Vagina (tissue), 2 donors: ENCODE data around the gene ZMAT5.

Source experiments
- POLR2A ChIP-seq, 2 donors: fragments of 450-650 bp; IDR thresholded peaks; one replicate each; pipeline ENCODE4 v1.6.1; 2017; ENCODE audit warnings: antibody characterized with exemption in 2 of 2, mild to moderate bottlenecking in 2 of 2, moderate library complexity in 2 of 2
- TF ChIP-seq, protein P1 (sequence below), 3 experiments: fragments of 450-650 bp in 2 of 3; fragments of 200-600 bp in 1 of 3; sonication (generic) in 1 of 3; IDR thresholded peaks; one replicate each; pipeline ENCODE4 v1.5.1; 2017 to 2019; ENCODE audit warnings: antibody characterized with exemption in 3 of 3, mild to moderate bottlenecking in 2 of 3, moderate library complexity in 2 of 3

DNA sequence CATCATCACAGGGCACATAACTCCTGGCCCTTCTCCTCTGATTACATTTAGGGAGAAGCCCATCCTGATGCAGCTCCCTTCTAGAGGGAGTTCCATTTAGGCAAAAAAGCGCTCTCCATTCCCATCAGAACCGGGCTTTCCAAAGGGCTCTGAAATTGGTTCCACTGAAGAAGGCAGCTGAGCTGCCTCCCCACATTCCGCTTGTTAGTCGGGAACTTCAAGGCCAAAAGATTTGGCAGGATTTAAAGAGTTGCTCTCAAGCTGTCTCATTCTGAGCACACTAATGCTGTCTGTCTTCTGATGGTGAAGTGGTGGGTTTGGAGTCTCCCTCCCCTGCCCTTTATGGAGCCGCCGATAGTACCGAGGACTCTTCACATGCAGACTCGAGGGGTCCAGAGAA, 73.6 kb downstream of the ZMAT5 start:
- TF ChIP-seq, protein P1, sequence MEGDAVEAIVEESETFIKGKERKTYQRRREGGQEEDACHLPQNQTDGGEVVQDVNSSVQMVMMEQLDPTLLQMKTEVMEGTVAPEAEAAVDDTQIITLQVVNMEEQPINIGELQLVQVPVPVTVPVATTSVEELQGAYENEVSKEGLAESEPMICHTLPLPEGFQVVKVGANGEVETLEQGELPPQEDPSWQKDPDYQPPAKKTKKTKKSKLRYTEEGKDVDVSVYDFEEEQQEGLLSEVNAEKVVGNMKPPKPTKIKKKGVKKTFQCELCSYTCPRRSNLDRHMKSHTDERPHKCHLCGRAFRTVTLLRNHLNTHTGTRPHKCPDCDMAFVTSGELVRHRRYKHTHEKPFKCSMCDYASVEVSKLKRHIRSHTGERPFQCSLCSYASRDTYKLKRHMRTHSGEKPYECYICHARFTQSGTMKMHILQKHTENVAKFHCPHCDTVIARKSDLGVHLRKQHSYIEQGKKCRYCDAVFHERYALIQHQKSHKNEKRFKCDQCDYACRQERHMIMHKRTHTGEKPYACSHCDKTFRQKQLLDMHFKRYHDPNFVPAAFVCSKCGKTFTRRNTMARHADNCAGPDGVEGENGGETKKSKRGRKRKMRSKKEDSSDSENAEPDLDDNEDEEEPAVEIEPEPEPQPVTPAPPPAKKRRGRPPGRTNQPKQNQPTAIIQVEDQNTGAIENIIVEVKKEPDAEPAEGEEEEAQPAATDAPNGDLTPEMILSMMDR (IDR thresholded peaks at IDR 0.05), result no peak
- no peak for TF ChIP-seq POLR2A (IDR thresholded peaks at IDR 0.05)
